ENCODE data around the gene OR6K2. TPM values are rescaled to one million over a fixed set of nuclear protein-coding genes. Genes with fewer than 3 reads are reported as not detected.

OR6K2 gene, protein sequence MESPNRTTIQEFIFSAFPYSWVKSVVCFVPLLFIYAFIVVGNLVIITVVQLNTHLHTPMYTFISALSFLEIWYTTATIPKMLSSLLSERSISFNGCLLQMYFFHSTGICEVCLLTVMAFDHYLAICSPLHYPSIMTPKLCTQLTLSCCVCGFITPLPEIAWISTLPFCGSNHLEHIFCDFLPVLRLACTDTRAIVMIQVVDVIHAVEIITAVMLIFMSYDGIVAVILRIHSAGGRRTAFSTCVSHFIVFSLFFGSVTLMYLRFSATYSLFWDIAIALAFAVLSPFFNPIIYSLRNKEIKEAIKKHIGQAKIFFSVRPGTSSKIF
- not detected in 2 replicates for total RNA-seq

DNA sequence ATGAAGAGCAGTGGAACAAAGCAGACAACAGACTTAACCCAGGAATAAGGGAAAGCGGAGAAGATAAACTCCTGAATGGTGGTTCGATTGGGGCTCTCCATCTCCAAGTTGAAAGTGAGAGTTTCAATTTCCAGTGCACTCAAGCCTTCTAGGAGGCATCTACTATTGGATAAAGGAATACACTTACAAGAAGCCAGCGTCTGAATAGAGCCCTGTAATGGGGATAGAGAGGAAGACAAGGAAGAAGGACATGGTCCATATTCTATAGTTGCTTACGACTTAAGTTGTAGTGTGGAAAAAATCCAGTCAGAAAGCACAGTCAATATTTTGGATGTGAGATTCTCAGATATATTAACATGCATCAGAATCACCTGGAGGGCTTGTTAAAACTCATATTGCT lies at the start of gene OR6K2:
TSS of gene OR6K2 (minus strand) at position 101 of the 400 bp plus-strand sequence. CDS start at position 101, 0 bp downstream.

DNA sequence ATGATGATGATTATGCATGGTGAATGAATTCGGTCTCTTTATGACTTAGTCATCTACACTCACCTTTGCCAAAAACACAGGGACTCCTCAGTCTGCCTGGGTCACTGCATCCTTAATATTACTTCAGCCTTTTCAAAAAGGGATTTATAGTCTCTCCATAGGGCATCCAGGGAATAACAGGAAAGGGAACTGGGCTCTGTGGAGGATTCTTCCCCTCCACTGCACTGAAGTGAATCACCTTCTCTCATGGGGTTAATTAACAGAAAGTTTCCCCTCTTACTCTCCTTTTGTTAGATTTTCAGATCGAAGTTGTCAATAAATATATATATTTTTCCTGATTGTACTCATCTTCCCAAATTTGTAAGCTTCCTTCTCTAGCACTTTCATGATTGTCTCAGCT lies 20.2 kb upstream of the OR6K2 start, which contains the start of gene OR6K3:
TSS of gene OR6K3 (minus strand) at position 101 of the 400 bp plus-strand sequence. CDS start 2,605 bp downstream, outside the sequence.

DNA sequence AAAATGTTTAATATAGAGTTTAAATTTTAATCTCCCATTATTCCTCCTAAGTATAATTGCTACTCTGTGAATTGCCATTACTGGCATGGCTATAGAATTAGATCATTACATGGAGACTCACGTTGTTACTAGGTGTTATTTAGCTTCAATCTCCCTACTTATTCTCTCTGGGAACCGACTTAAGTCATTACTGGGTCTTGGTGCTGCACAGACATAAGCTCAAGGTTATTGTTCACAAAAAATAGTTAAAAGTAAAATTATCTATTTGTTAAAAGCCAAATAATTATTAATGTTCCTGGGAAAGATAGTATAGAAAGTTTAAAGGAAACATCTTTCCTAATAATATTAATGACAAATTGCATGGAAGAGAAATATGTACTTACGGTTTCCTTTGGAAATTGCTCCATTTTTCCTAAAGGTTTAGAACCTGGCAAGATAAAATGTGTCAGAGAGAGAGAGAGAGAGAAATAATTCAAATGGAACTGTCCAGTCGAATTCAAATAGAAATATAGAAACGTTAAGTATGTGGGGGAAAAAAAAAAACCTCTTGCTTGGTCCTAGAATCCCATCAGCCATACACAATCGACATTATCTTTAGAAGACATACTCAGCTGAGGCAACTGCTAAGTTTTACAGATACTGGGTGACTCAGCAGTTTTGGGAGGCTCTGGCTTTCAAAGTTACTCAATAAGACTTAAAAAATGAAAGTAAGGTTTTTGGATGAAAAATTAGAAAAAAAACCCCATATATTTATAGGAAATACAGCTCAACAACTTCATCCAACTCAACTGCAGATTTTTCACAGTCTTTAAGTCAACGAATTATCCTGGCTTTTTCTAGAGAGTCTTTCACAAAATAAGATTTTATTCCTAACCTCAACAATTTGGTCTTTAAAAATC lies 14.1 kb downstream of the OR6K2 start, which contains the start of gene SPTA1:
TSS of gene SPTA1 (minus strand) at position 605 of the 899 bp plus-strand sequence. CDS start at position 407, 198 bp downstream.

Other genes with a start within 250 kb of the OR6K2 start
- gene OR10K1, start 238.8 kb downstream of the OR6K2 start, total RNA-seq: not detected in 2 replicates
- not detected in 2 replicates for gene OR10R2, start 228.4 kb downstream of the OR6K2 start, total RNA-seq
- gene OR6Y1, start 146.2 kb downstream of the OR6K2 start, total RNA-seq: not detected in 2 replicates
- not detected in 2 replicates for gene OR6P1, start 130.1 kb downstream of the OR6K2 start, total RNA-seq
- gene OR10X1, start 120.8 kb downstream of the OR6K2 start, total RNA-seq: not detected in 2 replicates
- not detected in 2 replicates for gene OR10Z1, start 95.4 kb downstream of the OR6K2 start, total RNA-seq
- under 0.01 and 0.12 TPM in 2 replicates for gene SPTA1, start 13.9 kb downstream of the OR6K2 start, total RNA-seq
- gene OR6K3, start 20.1 kb upstream of the OR6K2 start, total RNA-seq: not detected in 2 replicates
- not detected in 2 replicates for gene OR6K6, start 54.1 kb upstream of the OR6K2 start, total RNA-seq
- not detected in 2 replicates for gene OR6N1, start 71.5 kb upstream of the OR6K2 start, total RNA-seq
- not detected in 2 replicates for gene OR6N2, start 80.6 kb upstream of the OR6K2 start, total RNA-seq
- not detected in 2 replicates for gene MNDA, start 130.7 kb upstream of the OR6K2 start, total RNA-seq
- gene PYHIN1, start 230.9 kb upstream of the OR6K2 start, total RNA-seq: not detected in 2 replicates

Data from aortic smooth muscle cell (primary cell).